ENCODE results near the gene SPARC.
"Not testable (repeated sequence)": the region's sequence is repeated elsewhere in the genome, so short reads cannot be mapped to it uniquely, and the experiment has no call there.

Gene SPARC, protein sequence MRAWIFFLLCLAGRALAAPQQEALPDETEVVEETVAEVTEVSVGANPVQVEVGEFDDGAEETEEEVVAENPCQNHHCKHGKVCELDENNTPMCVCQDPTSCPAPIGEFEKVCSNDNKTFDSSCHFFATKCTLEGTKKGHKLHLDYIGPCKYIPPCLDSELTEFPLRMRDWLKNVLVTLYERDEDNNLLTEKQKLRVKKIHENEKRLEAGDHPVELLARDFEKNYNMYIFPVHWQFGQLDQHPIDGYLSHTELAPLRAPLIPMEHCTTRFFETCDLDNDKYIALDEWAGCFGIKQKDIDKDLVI

DNA sequence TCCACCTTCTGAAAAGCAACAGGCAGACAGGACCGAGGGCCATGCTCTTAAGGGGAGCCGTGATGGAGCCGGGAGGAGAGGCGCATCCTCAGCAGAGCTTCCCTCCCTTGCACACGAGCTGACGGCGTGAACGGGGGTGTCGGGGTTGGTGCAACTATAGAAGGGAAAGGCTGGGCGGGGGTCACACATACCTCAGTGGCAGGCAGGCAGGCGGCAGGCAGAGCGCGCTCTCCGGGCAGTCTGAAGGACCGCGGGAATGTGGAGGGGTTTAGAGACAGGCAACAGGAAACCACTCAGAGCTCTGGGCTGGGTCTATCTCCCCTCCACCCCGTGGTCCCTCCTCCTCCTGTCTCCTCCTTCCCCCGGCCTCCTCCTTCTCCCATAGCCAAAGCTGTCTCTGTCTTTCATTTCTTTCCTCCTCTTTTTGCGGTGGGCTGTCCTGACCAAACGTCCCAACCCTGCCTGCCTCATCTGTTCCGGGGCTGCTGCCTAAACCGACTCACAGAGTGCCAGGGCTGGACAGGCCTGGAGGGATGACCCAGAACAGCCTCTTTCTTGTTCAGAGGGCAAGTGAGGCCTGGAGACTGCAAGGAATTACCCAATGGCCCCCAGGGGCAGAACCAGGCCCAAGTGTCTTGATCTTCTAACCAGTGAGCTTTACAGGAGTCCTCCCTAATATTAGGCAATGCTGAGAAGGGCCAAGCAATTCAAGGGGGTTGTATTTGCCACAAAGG is at the start of gene SPARC:
Gene SPARC, minus strand, starts transcription at position 242 of the 734 bp plus-strand sequence. CDS start 10,727 bp downstream, outside the sequence.
- DNase-seq, result no peak

DNA sequence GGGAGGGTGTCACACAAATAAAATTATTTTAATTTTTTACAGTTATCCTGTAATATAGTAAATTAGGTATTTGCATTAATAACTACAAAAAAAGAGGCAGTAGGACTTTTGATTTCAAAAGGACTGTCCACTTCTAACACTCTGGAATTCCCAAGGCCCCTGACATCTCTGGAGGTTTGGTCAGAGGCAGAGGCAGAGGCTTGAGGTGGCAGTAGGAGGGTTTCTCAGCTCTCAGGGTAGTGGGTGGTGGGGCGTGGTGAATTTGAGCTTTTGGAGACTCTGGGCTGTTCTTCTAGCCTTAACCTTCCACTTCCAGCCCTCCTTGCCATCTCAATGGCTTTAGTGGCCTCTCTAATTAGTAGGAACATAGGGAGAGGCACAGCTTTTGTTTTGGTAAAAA is 48.9 kb upstream of the SPARC start:
- no peak for DNase-seq

DNA sequence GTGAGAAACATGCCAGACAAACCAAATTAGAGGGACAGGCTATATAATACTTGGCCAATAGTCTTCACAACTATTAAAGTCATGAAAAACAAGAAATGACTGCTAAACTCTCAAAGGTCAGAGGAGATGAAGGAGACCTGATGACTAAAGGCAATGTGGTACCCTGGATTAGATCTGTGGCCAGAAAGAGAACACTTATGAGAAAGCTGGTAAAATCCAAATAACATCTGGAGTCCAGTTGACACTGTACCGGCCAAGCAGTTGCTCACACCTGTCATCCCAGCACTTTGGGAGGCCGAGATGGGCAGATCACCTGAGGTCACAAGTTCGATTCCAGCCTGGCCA is 47.3 kb upstream of the SPARC start:
- DNase-seq, result no peak

DNA sequence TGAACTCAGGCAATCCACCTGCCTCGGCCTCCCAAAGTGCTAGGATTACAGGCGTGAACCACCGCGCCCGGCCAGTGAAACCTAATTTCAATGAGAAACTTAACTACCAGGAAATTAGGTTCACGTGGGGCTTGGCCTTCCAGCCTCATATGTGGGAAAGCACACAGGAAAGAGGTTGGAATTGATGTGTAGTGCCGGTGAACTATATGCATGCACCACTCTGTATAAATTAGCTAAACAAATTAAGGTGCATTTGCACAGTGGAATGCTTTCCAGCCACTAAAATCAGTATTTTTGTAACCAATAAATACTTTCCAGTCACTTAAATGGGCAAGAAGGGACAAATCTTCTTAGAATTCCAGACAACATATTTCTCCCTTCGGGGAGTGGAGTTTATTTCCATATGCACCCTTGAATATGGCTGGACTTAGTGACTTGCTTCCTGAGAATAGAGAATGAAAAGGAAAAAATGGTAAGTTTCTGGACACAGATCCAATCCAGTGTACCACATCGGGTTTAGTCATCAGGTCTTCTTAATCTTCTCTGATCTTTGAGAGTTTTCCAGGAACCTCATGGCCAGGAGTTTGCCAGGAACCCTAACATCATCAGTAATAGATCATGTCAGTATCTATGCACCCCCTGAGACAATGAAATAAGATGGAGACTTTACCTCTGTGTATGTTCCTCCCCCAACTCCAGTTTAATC is 46.8 kb upstream of the SPARC start:
- no peak for DNase-seq

DNA sequence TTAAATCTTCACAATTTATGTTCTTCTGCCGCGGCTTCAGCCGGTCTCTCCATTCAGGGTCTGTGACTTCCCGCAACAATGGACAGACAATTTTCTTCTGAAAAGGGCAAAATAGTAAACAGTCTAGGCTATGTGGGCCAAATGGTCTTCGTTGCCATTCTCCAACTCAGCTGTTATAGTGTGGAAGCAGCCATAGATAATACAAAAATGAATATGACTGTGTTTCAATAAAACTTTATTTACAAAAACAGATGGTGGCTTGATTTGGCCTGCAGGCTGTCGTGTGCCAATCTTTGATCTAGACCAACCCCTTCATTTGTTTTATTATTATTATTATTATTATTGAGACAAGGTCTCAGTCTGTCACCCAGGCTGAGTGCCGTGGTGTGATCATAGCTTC is 43.7 kb upstream of the SPARC start:
- no peak for DNase-seq

DNA sequence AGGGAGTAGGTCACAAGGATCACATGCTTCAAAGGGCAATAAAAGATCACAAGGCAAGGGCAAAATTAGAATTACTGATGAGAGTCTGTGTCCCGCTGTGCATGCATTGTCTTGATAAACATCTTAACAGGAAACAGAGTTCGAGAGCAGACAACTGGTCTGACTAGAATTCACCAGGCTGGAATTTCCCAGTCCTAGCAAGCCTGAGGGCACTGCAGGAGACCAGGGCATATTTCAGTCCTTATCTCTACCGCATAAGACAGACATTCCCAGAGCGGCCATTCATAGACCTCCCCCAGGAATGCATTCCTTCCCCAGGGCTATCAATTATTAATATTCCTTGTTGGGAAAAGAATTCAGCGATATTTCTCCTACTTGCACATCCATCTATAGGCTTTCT is 42.9 kb upstream of the SPARC start:
- not testable (repeated sequence) for DNase-seq

DNA sequence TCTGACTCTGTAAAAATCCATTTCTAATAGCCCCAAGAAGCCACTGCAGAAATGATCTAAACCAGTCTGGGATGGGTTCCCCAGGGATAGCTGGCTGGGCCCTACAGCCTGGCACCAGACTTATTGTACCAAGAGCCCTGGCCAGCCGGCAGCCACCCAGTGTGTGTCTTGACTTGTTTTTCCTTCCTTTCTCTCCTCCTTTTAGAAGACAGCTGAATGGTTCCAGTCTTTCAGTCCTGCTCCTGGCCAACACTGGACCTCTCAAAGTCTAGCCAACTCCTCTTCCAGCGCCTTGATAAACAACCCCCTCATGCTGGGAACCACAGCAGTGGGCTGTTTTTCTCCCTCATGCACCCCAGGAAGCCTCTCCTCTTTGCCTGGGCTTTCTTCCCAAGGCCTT is 37.6 kb upstream of the SPARC start:
- DNase-seq, result no peak

DNA sequence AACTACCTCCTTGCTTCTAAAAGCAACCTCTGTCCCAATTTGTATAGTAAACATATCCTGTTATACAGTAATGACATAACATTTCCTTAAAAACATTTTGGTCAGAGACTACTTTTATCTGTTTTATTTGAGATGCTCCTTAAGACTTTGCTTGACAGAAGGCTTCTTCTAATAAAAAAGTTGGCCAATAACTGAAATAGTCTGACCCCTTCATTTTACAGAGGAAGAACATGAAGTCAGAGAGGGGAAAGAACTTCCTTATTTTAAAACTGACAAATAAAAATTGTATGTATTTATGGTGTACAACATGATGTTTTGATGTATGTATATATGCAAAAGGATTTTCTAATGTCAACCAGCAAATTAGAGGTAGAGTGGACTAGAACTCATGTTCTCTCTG is 35.8 kb upstream of the SPARC start:
- DNase-seq, result no peak

DNA sequence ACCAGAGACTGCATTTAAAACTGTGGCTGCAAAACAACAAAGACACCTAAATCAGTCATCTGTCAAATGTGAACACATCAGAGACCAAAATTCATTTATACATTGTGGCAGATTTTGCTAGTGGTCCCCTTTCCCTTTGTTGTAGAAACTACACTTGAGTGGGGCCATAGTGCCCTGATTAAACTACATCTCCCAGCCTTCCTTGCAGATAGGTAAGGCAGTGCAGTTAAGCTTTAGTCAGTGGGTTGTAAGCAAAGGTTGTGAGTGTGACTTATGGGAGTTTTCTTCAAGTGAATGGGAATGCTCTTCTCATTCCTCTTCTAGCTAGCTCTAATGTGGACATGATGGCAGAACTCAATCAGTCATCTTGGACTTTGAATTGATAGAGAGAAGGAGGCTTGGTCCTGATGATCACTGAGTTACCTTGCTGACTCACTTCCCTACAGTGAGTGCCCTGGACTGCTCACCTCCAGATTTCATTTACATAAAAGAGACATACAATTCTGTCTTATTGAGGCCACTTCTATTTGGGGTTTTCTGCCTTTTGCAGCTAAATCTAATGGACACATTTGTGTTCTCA is 35.2 kb upstream of the SPARC start:
- no peak for DNase-seq

DNA sequence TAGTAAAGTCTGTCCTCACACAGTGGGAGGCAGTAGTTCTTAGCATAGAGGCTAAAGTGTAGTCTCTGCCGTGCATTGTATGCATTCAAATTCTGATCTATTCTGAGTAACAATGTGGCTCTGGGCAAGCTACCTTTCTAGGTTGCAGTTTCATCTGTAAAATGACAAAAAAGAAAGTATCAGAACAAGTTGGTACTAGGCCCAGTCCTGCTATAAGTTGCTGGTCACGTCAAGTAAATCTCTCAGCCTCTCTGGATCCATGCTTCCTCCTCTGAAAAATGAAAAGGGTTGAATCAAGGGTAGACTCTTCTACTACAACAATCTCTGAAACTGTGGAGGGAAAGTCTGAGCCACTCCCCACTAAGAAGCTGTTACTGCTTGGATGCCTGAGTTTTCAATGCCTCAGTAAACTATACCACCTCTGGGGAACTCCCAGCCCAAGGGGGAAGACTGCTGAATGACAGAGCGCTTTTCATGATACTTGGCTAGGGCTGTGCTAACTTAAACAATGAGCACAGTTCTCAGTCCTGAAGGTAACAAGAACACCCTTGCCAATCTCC is 34.5 kb upstream of the SPARC start:
- DNase-seq, result no peak

DNA sequence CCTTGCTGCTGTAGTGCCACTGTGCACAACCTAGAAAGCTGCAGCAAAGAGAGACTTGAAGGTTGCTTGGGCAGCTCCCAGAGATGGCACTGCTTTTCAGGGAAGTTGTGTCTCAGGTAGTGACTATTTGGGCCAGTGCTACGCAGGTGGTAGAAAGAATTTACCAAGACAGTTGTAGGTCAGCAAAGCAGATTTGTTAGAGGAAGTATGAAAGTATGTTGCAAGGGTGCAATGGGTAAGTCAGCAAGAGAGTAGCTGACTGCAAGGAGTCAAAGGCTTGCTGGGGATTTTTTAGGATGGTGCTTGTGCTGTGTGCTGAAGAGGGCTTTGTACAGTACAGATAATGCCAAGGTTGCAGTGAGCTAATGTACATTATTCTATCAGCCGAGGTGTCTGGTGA is 33.5 kb upstream of the SPARC start:
- DNase-seq, result no peak

DNA sequence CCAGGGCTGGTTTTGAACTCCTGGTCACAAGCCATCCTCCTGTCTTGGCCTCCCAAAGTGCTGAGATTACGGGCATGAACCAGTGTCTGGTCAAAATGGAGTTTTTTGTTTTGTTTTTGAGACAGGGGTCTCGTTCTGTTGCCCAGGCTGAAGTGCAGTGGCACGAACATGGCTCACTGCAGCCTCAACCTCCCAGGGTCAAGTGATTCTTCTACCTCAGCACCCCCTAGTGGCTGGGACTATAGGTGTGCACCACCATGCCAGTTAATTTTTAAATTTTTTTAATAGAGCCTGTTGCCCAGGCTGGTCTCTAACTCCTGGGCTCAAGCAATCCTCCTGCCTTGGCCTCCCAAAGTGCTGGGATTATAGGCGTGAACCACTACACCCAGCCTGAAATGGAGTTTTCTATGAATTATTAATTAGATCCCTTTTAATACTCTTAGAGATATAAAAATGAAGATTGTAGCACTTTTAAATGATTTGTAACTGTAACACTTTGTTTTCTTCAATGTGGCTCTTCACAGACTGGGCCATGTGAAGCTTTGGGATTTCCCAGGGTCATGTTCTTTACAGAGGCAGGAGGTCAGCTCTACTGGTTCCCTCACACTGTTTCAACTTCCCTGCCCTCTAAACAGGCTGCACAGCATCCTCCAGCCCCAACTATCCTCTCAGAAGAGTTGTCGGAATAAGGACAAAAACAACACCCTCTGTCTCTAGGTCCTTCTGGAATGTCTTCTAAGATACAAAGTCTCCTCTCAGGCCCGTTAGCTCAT is 32.7 kb upstream of the SPARC start:
- DNase-seq, result peak; percentile 45

DNA sequence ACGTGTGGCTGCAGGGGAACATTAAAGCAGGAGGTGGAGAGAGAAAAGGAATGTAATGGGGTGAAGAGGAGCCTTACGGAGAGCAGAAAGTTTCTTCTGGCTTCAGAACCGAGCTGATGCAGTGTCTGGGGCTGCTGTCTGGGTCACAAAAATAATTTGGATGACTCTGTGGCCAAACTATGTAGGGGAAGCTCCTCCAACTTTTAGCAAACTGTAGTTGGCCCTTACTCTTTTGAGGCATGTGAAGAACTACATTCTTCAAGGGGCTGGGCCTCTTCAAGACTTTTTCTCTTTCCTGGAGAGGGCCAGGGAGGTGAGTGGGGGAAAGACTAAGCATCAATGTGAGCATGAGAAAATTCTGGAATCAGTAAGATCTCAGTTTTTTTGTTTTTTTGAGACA is 31.9 kb upstream of the SPARC start:
- DNase-seq, result no peak

DNA sequence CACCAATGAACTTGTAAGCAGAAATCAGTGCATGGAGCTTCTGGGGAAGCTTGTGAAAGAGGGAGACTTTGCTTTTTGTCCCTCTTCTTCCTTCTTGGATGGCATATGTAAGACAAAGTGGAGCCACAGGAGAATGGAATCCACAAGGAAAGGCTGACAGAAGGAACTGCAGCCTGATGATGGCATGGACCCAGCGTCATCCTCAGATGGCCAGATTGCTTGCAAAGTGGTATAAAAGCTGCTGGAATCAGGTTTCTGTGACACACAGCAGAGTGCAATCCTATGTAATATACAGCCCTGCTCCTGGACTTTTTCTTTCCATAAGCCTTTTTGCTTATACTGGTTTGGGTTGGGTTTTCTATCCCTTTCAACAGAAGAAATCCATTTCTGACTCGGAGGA is 31.4 kb upstream of the SPARC start:
- DNase-seq, result no peak

DNA sequence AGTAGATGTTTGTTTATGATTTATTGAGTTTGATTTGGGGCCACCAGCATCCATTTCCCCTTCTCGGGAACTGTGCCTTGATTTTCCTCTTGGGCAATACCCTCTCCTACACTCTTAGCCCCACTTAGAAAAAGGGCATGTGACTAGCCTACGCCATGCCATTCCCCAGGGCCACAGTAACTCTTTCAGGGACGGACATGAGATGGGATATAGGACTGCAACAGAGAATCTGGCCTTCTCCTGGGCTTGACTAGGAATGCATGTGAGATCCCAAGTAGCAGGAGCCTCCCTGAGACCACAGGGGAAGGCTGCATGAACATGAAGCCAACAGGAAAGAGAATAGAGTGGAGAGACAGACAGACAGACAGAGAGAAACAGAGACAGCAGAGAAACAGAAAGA is 30.7 kb upstream of the SPARC start:
- DNase-seq, result no peak

DNA sequence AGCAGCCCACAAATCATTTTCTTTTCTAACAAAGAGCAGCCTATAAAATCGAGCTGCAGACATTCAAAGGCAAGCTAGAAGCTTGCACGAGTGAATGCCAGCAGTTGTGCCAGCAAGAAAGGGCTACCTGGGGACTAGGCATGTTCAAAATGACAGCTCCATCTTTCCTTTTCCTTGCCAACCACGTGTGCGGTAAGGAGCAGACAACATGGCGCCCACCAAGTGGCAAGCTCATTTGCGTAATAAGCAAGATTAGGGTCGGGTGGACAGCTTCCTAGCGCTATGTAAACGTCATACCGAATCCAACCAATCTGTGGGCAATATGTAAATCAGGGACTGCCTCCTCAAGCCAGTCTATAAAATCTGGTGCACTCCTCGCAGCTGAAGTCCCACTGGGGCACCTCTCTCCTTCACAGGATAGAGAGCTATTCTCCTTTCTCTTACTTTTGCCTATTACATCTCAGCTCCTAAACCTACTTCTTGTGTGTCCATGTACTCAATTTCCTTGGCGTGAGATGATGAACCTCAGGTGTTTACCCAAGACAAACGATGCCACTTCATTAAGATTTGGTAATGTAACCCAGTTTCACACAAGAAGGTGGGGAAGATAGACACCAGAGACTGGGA is 22.5 kb upstream of the SPARC start:
- DNase-seq, result no peak

DNA sequence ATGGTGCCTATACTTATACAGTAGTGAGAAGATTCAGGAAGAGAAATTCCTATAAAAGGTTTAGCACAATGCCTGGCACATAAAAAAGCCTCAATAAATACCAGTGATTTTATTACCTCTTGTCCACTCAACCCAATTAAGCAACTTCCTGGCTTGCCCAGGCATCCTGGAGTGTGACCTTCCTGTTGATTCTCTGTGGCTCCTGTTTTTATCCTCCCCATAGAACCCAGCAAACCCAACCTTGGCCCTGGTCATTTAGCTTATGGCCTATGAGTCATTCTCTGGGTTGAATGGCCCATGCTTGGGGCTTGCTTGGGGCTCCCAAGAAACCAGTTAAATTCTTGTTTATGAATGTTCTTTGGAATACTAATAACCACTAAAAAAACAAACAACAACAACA is 21.4 kb upstream of the SPARC start:
- no peak for DNase-seq

DNA sequence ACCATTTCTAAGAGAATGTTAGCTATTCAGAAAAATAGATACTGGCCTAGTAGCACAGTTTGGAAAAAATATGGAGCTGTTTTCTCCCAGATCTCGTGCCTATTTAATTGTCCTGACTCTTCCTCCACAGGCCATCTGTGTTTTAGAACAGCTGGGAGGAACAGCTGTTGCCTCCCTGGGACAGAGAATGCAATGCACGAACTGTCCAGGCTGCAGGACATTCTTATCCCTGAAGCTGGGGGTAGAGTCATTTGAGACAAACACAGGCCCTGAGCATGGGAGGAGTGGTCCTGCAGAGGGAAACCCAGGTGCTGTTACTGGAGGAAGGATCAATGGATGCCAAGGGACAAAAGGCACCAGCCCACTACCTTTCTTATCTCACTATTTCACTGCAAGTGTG is 20.9 kb upstream of the SPARC start:
- no peak for DNase-seq

DNA sequence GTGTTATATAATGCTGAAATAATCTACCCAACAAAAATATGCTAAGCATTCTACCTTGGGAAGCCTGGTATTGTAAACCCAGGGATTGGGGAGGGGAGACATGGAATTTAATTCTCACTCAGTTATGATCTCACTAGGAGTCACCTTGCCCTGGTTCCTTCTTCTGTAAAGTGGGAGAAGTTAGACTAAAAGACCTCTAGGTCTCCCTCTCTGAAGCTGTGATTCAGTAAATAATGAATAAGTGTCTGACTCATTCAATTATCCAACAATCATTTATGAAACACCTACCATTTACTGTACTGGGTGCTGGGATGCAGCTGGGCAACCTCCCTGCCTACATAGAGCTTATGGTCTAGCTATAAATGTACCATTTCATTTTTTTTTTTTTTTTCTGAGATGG is 20.2 kb upstream of the SPARC start:
- no peak for DNase-seq

DNA sequence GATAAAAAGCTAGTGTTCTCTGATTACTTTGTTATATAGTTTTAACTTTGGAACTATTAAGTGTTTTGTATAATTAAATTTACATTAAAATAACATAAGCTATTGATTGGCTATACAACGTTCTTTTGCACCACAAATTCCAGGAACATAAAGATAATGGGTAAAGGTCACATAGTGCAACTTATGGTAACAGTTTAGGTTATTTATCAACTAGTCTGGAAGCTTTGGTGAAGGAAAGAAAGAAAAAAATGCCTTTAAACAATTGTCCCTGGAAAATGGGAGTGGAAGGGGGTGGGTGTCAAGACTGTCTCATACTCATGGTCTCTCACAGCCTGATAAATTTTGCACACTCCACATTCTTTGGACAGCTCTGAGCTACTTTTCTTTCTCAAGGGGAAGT is 17.1 kb upstream of the SPARC start:
- no peak for DNase-seq

DNA sequence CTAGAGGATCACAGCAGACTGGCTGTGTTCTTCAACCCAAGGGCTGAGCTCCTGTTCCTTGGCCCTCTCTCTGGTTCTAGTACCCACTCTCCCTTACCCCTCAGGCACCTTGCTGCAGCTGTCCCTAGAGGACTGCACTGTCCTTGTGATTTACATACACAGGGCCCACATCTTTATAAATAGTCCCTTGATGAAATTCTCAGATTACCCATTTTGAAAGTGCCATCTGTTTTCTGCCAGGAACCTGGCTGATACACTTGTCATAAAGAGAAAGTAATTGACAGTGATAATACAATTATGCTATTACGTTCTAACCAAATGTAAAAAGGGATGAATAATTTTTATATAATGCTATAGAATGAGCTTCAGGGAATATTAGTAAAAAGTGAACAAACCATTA is 16.5 kb upstream of the SPARC start:
- no peak for DNase-seq

DNA sequence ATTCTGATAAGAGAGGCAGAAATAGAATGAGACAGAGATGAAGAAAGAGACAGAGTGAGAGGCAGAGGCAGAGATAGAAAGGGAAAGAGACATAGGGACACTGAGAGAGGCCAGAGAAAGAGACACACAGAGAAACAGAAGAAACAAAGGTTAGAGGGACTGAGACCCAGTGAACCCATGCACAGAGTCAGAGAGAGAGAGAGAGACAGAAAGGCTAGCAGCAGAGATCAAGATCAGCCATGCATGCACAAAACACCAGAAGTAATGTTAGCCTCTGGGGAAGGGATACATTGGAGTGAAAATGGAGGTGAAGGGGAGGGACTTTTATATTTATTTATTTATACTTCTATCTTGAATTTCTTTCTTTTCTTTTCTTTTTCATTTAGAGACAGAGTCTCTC is 14.1 kb upstream of the SPARC start:
- no peak for DNase-seq

Measured in stimulated activated CD8-positive, alpha-beta memory T cell treated with anti-CD3 and anti-CD28 coated beads, Interleukin-4, amount 100 ng/mL, for 48 hours (primary cell).